ENCODE results near the gene A3GALT2. TPM values are rescaled to one million over a fixed set of nuclear protein-coding genes. Genes with fewer than 3 reads are reported as not detected.

The A3GALT2 gene
- total RNA-seq, 1 donor: not detected

DNA sequence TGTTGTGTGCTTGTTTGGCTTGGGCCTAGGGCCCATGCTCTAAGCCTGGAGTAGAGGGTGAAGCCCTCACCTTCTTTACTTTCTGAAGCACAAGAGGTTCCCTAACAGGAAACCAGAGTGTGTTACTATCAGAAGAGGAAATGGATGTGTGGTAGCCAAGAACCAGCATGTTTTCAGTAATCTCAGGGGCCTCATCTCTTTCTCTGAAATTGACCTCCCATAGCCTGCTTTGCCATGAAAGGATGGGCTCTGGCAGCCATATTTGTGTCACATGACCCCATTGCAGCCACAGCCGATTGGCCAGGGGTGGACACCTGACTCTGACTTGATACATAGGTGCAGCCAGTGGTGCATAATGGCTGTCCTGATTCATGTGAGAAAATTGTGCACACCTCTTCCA is 18.6 kb downstream of the A3GALT2 start:
- DNase-seq (ENCODE audit: low read depth): no peak
- no peak overlapping the region for H3K4me3 ChIP-seq (ENCODE audit: low read depth, low read length)
- TF ChIP-seq CTCF (IDR thresholded peaks at IDR 0.05; ENCODE audit: insufficient read depth, low read length): no peak

DNA sequence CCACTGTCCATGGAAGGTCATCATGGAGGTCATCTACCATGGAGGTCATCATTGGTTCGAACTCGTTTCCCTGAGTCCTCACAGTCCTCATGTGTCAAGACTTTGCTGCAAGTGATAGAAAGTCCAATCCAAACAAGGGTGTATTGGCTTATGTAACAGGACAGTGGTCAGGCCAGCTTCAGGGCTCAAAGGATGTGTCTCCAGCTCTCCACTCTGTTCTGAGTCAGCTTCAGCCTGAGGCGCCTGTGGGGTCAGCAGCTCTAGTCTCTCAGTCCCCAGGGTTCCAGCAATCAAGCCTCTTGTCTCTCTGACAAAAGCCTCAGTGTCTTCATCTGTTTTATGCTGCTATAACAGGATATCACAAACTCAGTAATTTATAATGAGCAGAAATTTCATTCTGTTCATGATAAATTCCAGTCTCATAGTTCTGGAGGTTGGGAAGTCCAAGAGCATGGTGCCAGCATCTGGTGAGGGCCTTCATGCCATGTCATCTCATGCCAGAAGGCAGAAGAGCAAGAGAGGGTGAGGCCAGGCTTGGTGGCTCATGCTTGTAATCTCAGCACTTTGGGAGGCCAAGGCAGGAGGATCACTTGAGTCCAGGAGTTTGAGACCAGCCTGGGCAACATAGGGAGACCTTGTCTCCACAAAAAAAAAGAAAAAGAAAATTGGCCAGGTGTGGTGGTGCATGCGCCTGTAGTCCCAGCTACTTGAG is 19.5 kb downstream of the A3GALT2 start:
- TF ChIP-seq CTCF (IDR thresholded peaks at IDR 0.05; ENCODE audit: insufficient read depth, low read length): no peak
- DNase-seq (ENCODE audit: low read depth): peak; percentile 16

GRCh38 chr1:33300673-33301072 is 20.2 kb downstream of the A3GALT2 start:
- DNase-seq (ENCODE audit: low read depth): peak; percentile 90
- H3K4me3 ChIP-seq (ENCODE audit: low read depth, low read length): no peak overlapping the region
- no peak for TF ChIP-seq CTCF (IDR thresholded peaks at IDR 0.05; ENCODE audit: insufficient read depth, low read length)

More for the DNA sequence above, 19.5 kb downstream of the A3GALT2 start:
- no peak overlapping the region for H3K4me3 ChIP-seq (ENCODE audit: low read depth, low read length)

- no peak overlapping the region for H3K4me3 ChIP-seq (ENCODE audit: low read depth, low read length)
- no peak for DNase-seq (ENCODE audit: low read depth)
- TF ChIP-seq CTCF (IDR thresholded peaks at IDR 0.05; ENCODE audit: insufficient read depth, low read length): no peak
Observed at GRCh38 chr1:33299461-33300155, 21.3 kb downstream of the A3GALT2 start.

- no peak overlapping the region for H3K4me3 ChIP-seq (ENCODE audit: low read depth, low read length)
- TF ChIP-seq CTCF (IDR thresholded peaks at IDR 0.05; ENCODE audit: insufficient read depth, low read length): peak; percentile 98
- DNase-seq (ENCODE audit: low read depth): peak; percentile 69
Observed at GRCh38 chr1:33298623-33299277, 22.1 kb downstream of the A3GALT2 start.

GRCh38 chr1:33297911-33298622 is 22.8 kb downstream of the A3GALT2 start:
- H3K4me3 ChIP-seq (ENCODE audit: low read depth, low read length): no peak overlapping the region
- no peak for TF ChIP-seq CTCF (IDR thresholded peaks at IDR 0.05; ENCODE audit: insufficient read depth, low read length)
- DNase-seq (ENCODE audit: low read depth): no peak

All from fibroblast of the aortic adventitia (primary cell).